IMR-90 (cell line): ENCODE measurements around the gene ZC3H14. TPM values are rescaled to one million over a fixed set of nuclear protein-coding genes. Genes with fewer than 3 reads are reported as not detected.
A peak's percentile ranks its signal among the peaks of the same experiment; 100 is the strongest.

Source experiments
- ATAC-seq: fragments of 200-7000 bp; cut with Tn5 transposase; 2 replicates; pipeline ENCODE4 v1.9.1; 2020; ENCODE audit warnings: low read depth, mild to moderate bottlenecking, moderate library complexity
- BruUV-seq: library from RNA; stranded (reverse); fragments of 400-500 nt; replicated peaks from 2 replicates; lab custom pipeline; 2021; lab: Mats Ljungman, UMichigan
- CTCF ChIA-PET: fragments of 300-600 bp; formaldehyde crosslinking; extraction: SDS; loops from one replicate; lab custom pipeline; 2021; ENCODE audit warnings: antibody characterized with exemption; lab: Yijun Ruan, JAX
- POLR2A ChIA-PET: fragments of 300-600 bp; sonication (Branson Sonifier 250); formaldehyde crosslinking; loops from one replicate; lab custom pipeline; 2022; ENCODE audit warnings: antibody characterized with exemption; ENCODE audit not compliant: unreplicated experiment; lab: Charles Lee
- DNase-seq: peaks from one replicate; pipeline ENCODE4 v3.0.0; 2013
- H2AFZ ChIP-seq: replicated peaks from 2 replicates; pipeline ENCODE3; 2013; ENCODE audit warnings: low read length, mild to moderate bottlenecking; ENCODE audit not compliant: poor library complexity
- H2AK5ac ChIP-seq: 2 replicates; pipeline ENCODE4 v1.6.1; 2013; ENCODE audit warnings: low read depth, low read length, inconsistent platforms
- H2AK9ac ChIP-seq: replicated peaks from 2 replicates; pipeline ENCODE3; 2013; ENCODE audit warnings: mild to moderate bottlenecking, low read depth, low read length, moderate library complexity; ENCODE audit not compliant: poor library complexity
- H2BK120ac ChIP-seq: 2 replicates; pipeline ENCODE4 v1.6.1; 2013; ENCODE audit warnings: low read depth, low read length, inconsistent platforms
- H2BK15ac ChIP-seq: 3 replicates; pipeline ENCODE4 v1.6.1; 2013; ENCODE audit warnings: low read depth, low read length, inconsistent platforms
- H2BK20ac ChIP-seq: 2 replicates; pipeline ENCODE4 v1.6.1; 2013; ENCODE audit warnings: low read depth, mild to moderate bottlenecking, inconsistent platforms, low read length, moderate library complexity
- H2BK5ac ChIP-seq: 2 replicates; pipeline ENCODE4 v1.6.1; 2013; ENCODE audit warnings: mild to moderate bottlenecking, low read depth, low read length, inconsistent platforms; ENCODE audit not compliant: poor library complexity, severe bottlenecking
- H3K14ac ChIP-seq: replicated peaks from 2 replicates; pipeline ENCODE4 v1.6.1; 2013; ENCODE audit warnings: low read depth, low read length, inconsistent platforms
- H3K18ac ChIP-seq: 2 replicates; pipeline ENCODE4 v1.6.1; 2013; ENCODE audit warnings: low read depth, low read length, control low read depth
- H3K23ac ChIP-seq: 2 replicates; pipeline ENCODE4 v1.6.1; 2013; ENCODE audit warnings: low read depth, low read length, inconsistent platforms
- H3K27ac ChIP-seq: 2 replicates; pipeline ENCODE4 v1.5.1; 2013; ENCODE audit warnings: mild to moderate bottlenecking, control low read depth, low read length; ENCODE audit not compliant: insufficient read depth
- H3K27me3 ChIP-seq: 2 replicates; pipeline ENCODE4 v1.6.1; 2013; ENCODE audit warnings: low read length; ENCODE audit not compliant: control insufficient read depth, insufficient read depth
- H3K36me3 ChIP-seq: 2 replicates; pipeline ENCODE4 v1.6.1; 2013; ENCODE audit warnings: low read length, mixed read lengths; ENCODE audit not compliant: control insufficient read depth, insufficient read depth
- H3K4ac ChIP-seq: 2 replicates; pipeline ENCODE4 v1.6.1; 2013; ENCODE audit warnings: low read depth, low read length, inconsistent platforms
- H3K4me1 ChIP-seq: 2 replicates; pipeline ENCODE4 v1.6.1; 2013; ENCODE audit warnings: low read length, mixed read lengths; ENCODE audit not compliant: control insufficient read depth, insufficient read depth
- H3K4me2 ChIP-seq: 2 replicates; pipeline ENCODE4 v1.6.1; 2013; ENCODE audit warnings: low read depth, mild to moderate bottlenecking, control low read depth, low read length, moderate library complexity
- H3K4me3 ChIP-seq: 2 replicates; pipeline ENCODE4 v1.5.1; 2013; ENCODE audit warnings: low read depth, mild to moderate bottlenecking, control low read depth, low read length, moderate library complexity; ENCODE audit not compliant: insufficient read depth
- H3K56ac ChIP-seq: 2 replicates; pipeline ENCODE4 v1.6.1; 2013; ENCODE audit warnings: low read length, inconsistent platforms; ENCODE audit not compliant: insufficient read depth; ENCODE audit errors: extremely low read depth
- H3K79me1 ChIP-seq, 2 experiments: 2 replicates each; pipeline ENCODE4 v1.6.1; 2013; ENCODE audit warnings: low read length in 2 of 2, inconsistent platforms in 1 of 2, low read depth in 1 of 2
- H3K9ac ChIP-seq: 2 replicates; pipeline ENCODE4 v1.6.1; 2013; ENCODE audit warnings: low read depth, low read length, control low read depth
- H3K9me1 ChIP-seq: 2 replicates; pipeline ENCODE4 v1.6.1; 2013; ENCODE audit warnings: low read length, inconsistent platforms; ENCODE audit not compliant: insufficient read depth
- H3K9me3 ChIP-seq: 2 replicates; pipeline ENCODE4 v1.6.1; 2013; ENCODE audit warnings: low read length; ENCODE audit not compliant: control insufficient read depth, insufficient read depth
- H4K20me1 ChIP-seq: 2 replicates; pipeline ENCODE4 v1.6.1; 2013; ENCODE audit warnings: low read length, inconsistent platforms; ENCODE audit not compliant: insufficient read depth
- H4K5ac ChIP-seq: 2 replicates; pipeline ENCODE4 v1.6.1; 2013; ENCODE audit warnings: mild to moderate bottlenecking, low read depth, low read length, control low read depth
- H4K8ac ChIP-seq, 2 experiments: 2 replicates each; pipeline ENCODE4 v1.6.1; 2013; ENCODE audit warnings: low read depth in 2 of 2, low read length in 2 of 2, control low read depth in 1 of 2, inconsistent platforms in 1 of 2
- H4K91ac ChIP-seq: 2 replicates; pipeline ENCODE4 v1.6.1; 2013; ENCODE audit warnings: low read depth, low read length, inconsistent platforms; ENCODE audit not compliant: insufficient read depth
- CEBPB ChIP-seq: IDR thresholded peaks from 2 replicates; pipeline ENCODE4 v1.6.1; 2012; ENCODE audit warnings: low read depth, low read length, improper control_type of control experiment
- CHD1 ChIP-seq: IDR thresholded peaks from 2 replicates; pipeline ENCODE4 v1.6.1; 2012; ENCODE audit warnings: low read depth, low read length, improper control_type of control experiment
- MAFK ChIP-seq: IDR thresholded peaks from 2 replicates; pipeline ENCODE4 v1.6.1; 2012; ENCODE audit warnings: low read depth, low read length, improper control_type of control experiment
- MXI1 ChIP-seq: IDR thresholded peaks from 2 replicates; pipeline ENCODE4 v1.6.1; 2012; ENCODE audit warnings: low read depth, mild to moderate bottlenecking, low read length, moderate library complexity, borderline replicate concordance
- POLR2A ChIP-seq: IDR thresholded peaks from 2 replicates; pipeline ENCODE4 v1.6.1; 2012; ENCODE audit warnings: mild to moderate bottlenecking, low read depth, low read length
- RAD21 ChIP-seq: IDR thresholded peaks from 2 replicates; pipeline ENCODE4 v1.6.1; 2012; ENCODE audit warnings: low read length, improper control_type of control experiment
- SMC3 ChIP-seq: fragments of 150-350 bp; IDR thresholded peaks from 2 replicates; pipeline ENCODE4 v1.6.1; 2016; ENCODE audit warnings: low read depth, mild to moderate bottlenecking, antibody characterized with exemption, low read length, moderate library complexity
- WGBS, 2 experiments: methylation state at CpG; one replicate each; pipeline versions ENCODE4 v1.1.5 to v1.1.7; 2013; ENCODE audit warnings: missing lambda C conversion rate in 2 of 2; ENCODE audit not compliant: insufficient read length in 1 of 2; ENCODE audit errors: extremely low coverage in 2 of 2; 5-methylcytosine and 5-hydroxymethylcytosine counted together
- dilution Hi-C: fragments of 300-500 bp; cut with HindIII; formaldehyde crosslinking; loops from one replicate; pipeline ENCODE4 v1.14.3; 2018; ENCODE audit warnings: low sequenced_read_pairs; ENCODE audit not compliant: unreplicated experiment
- in situ Hi-C: fragments of 300-500 bp; cut with MboI; formaldehyde crosslinking; loops from 3 replicates; pipeline ENCODE4 v1.14.3; 2019; ENCODE audit warnings: low sequenced_read_pairs, inconsistent platforms, mixed read lengths
- intact Hi-C: fragments of 100-400 bp; cut with micrococcal nuclease; formaldehyde crosslinking; loops from 2 replicates; pipeline ENCODE4 v1.10.0; 2022
- polyA plus RNA-seq, 3 experiments: library from polyadenylated mRNA; depleted of rRNA; stranded (reverse); fragments of >200 nt; gene quantifications; 2 replicates each; pipeline ENCODE4 v1.2.3, GENCODE V29; 2012; ENCODE audit warnings: low replicate concordance in 1 of 3
- total RNA-seq: library from RNA; depleted of rRNA; stranded (reverse); fragments of >200 nt; gene quantifications from 2 replicates; pipeline ENCODE4 v1.2.3, GENCODE V29; 2012
- TF ChIP-seq, protein P1 (sequence below): conservative IDR thresholded peaks from 2 replicates; pipeline ENCODE4 v1.5.1; 2012; ENCODE audit warnings: mild to moderate bottlenecking, low read depth, low read length, improper control_type of control experiment
- TF ChIP-seq, protein P2 (sequence below): fragments of 150-350 bp; IDR thresholded peaks from 2 replicates; pipeline ENCODE4 v1.6.1; 2016; ENCODE audit warnings: low read depth, mild to moderate bottlenecking, low read length, moderate library complexity, borderline replicate concordance

Gene ZC3H14
- total and polyA plus RNA-seq, 2 of the 4 experiments (the other 2 are of a cell fraction), result 72.5 to 111 TPM

DNA sequence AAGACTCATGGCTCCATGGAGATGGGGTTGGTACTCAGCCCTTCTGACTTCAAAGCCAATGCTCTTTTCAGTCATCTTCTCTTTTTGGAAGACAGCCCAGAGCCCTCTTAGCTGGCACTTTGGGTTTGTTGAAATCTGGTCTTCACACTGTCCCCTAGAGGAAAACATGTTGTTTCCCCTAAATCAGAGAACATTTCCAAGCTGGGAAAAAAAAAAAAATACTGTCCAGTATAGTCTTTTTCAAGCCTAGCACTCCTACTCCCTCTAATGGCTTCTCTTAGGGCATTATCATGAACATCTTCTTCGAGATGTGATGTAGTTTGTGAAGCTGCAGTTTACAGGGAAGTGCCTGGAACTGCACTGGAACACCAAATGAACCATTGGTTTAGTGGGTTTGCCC lies 3.0 kb upstream of the ZC3H14 start:
- BruUV-seq, result no TSS peak
- Histone ChIP-seq H2BK120ac (no peak overlapping the region), H3K56ac (no peak overlapping the region), H3K79me1 (peaks cover 0 to 13% of the 10 kb centered on the region in 2 experiments; a peak in 2 of 4 replicates), H3K4ac (0 out of 2 replicates have a peak overlapping the region, but pooled peaks have one; percentile 24), H2BK15ac (no peak overlapping the region), H2AK5ac (peak overlapping the region; percentile 25; the same call in 1 of the 2 replicates), H4K20me1 (peaks cover 15% of the 10 kb centered on the region), H3K23ac (no peak overlapping the region), H4K8ac (no peak overlapping the region), H2AK9ac (no peak overlapping the region), H3K9me3 (no peaks in the 10 kb centered on the region), H3K27ac (no peak overlapping the region), H3K9ac (no peak overlapping the region), H3K9me1 (0 out of 2 replicates have a peak, but pooled peaks cover 3% of the 10 kb centered on the region), H3K14ac (no peak overlapping the region), H3K27me3 (no peaks in the 10 kb centered on the region), H2BK5ac (no peak overlapping the region), H3K36me3 (no peaks in the 10 kb centered on the region), H3K18ac (no peak overlapping the region), H3K4me2 (no peak overlapping the region), H4K91ac (no peak overlapping the region), H4K5ac (no peak overlapping the region), H2BK20ac (0 out of 2 replicates have a peak overlapping the region, but pooled peaks have one; percentile 1), H3K4me1 (peaks cover 11% of the 10 kb centered on the region), H3K4me3 (no peak overlapping the region), H2AFZ (peak overlapping the region; percentile 40)
- TF ChIP-seq SMC3 (peak; percentile 49; the same call in 1 of the 2 replicates), CEBPB (no peak), RAD21 (peak; percentile 70), MXI1 (no peak), POLR2A (no peak), CHD1 (no peak), MAFK (no peak)
- TF ChIP-seq, protein P1, sequence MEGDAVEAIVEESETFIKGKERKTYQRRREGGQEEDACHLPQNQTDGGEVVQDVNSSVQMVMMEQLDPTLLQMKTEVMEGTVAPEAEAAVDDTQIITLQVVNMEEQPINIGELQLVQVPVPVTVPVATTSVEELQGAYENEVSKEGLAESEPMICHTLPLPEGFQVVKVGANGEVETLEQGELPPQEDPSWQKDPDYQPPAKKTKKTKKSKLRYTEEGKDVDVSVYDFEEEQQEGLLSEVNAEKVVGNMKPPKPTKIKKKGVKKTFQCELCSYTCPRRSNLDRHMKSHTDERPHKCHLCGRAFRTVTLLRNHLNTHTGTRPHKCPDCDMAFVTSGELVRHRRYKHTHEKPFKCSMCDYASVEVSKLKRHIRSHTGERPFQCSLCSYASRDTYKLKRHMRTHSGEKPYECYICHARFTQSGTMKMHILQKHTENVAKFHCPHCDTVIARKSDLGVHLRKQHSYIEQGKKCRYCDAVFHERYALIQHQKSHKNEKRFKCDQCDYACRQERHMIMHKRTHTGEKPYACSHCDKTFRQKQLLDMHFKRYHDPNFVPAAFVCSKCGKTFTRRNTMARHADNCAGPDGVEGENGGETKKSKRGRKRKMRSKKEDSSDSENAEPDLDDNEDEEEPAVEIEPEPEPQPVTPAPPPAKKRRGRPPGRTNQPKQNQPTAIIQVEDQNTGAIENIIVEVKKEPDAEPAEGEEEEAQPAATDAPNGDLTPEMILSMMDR, result peak; percentile 70
- TF ChIP-seq, protein P2, sequence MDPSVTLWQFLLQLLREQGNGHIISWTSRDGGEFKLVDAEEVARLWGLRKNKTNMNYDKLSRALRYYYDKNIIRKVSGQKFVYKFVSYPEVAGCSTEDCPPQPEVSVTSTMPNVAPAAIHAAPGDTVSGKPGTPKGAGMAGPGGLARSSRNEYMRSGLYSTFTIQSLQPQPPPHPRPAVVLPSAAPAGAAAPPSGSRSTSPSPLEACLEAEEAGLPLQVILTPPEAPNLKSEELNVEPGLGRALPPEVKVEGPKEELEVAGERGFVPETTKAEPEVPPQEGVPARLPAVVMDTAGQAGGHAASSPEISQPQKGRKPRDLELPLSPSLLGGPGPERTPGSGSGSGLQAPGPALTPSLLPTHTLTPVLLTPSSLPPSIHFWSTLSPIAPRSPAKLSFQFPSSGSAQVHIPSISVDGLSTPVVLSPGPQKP, result no peak
- WGBS, 2 experiments, result no CpG with 5 or more reads among the region's 1 CpG
- ATAC-seq, result peak; percentile 12; the same call in 1 of the 2 replicates
- in situ Hi-C loops, result loop anchor here (10.0 kb wide), 2 partner anchors 175 to 365 kb away; partner anchors contain the start of gene SPATA7
- peak; percentile 72 for DNase-seq
- CTCF ChIA-PET, result interaction anchor here (0.5 to 1.5 kb wide), 15 partner anchors 64 to 1380 kb away, joined by 3 to 11 read pairs (median 3); partner anchors contain the start of gene GALC
- POLR2A ChIA-PET, result no interaction called here
- intact Hi-C loops, result loop anchor here (1.0 to 5.0 kb wide), 4 partner anchors 68 to 613 kb away; partner anchors contain the start of gene SPATA7
- dilution Hi-C loops, result no loop called here
